Tibial nerve (tissue), 4 donors: ENCODE results near the gene UTP14C. TPM values are rescaled to one million over a fixed set of nuclear protein-coding genes. Genes with fewer than 3 reads are reported as not detected.

Experiments used
- DNase-seq, 2 donors: peaks; one replicate each; pipeline ENCODE4 v3.0.0-alpha.2; 2019; ENCODE audit warnings: low spot score in 2 of 2
- H3K27ac ChIP-seq, 4 donors: fragments of 200-600 bp; sonication (generic) in 3 of 4; one replicate each; pipeline ENCODE4 v1.5.1; 2017 to 2019; ENCODE audit warnings: mild to moderate bottlenecking in 1 of 4
- H3K27me3 ChIP-seq, 2 donors: fragments of 200-600 bp; sonication (generic) in 1 of 2; one replicate each; pipeline versions ENCODE4 v1.5.1 to v1.6.0; 2017 to 2019
- H3K36me3 ChIP-seq, 3 donors: fragments of 200-600 bp; sonication (generic); one replicate each; pipeline ENCODE4 v1.5.1; 2018 to 2019
- H3K4me1 ChIP-seq, 4 donors: fragments of 200-600 bp; sonication (generic) in 3 of 4; one replicate each; pipeline ENCODE4 v1.5.1; 2017 to 2019
- H3K4me3 ChIP-seq, 4 donors: fragments of 200-600 bp; sonication (generic) in 3 of 4; one replicate each; pipeline ENCODE4 v1.5.1; 2017 to 2019; ENCODE audit warnings: mild to moderate bottlenecking in 1 of 4, moderate library complexity in 1 of 4
- H3K9me3 ChIP-seq, 4 donors: fragments of 200-600 bp; sonication (generic) in 3 of 4; one replicate each; pipeline ENCODE4 v1.5.1; 2017 to 2019
- EP300 ChIP-seq, 2 donors: sonication (generic); formaldehyde crosslinking; IDR thresholded peaks; one replicate each; pipeline ENCODE4 v1.6.1; 2017; ENCODE audit warnings: antibody characterized with exemption in 2 of 2, mild to moderate bottlenecking in 1 of 2
- POLR2A ChIP-seq, 2 donors: fragments of 450-650 bp; IDR thresholded peaks; one replicate each; pipeline ENCODE4 v1.6.1; 2017; ENCODE audit warnings: antibody characterized with exemption in 2 of 2, mild to moderate bottlenecking in 2 of 2, moderate library complexity in 2 of 2
- WGBS, 2 donors: methylation state at CpG; one replicate each; pipeline ENCODE4 v1.1.5; 2018; 5-methylcytosine and 5-hydroxymethylcytosine counted together
- total RNA-seq, 4 donors: library from RNA; depleted of rRNA; stranded (reverse); fragments of >200 nt; gene quantifications; one replicate each; pipeline ENCODE4 v1.1.0, GENCODE V29; 2016
- TF ChIP-seq, protein P1 (sequence below), 5 experiments: fragments of 200-600 bp in 3 of 5; fragments of 450-650 bp in 2 of 5; sonication (generic) in 3 of 5; IDR thresholded peaks; one replicate each; pipeline ENCODE4 v1.5.1; 2016 to 2019; ENCODE audit warnings: antibody characterized with exemption in 5 of 5, mild to moderate bottlenecking in 3 of 5, moderate library complexity in 2 of 5

UTP14C gene
- total RNA-seq, 4 donors from 2014 or later, result 14.9 to 26.7 (median 19.6) TPM

DNA sequence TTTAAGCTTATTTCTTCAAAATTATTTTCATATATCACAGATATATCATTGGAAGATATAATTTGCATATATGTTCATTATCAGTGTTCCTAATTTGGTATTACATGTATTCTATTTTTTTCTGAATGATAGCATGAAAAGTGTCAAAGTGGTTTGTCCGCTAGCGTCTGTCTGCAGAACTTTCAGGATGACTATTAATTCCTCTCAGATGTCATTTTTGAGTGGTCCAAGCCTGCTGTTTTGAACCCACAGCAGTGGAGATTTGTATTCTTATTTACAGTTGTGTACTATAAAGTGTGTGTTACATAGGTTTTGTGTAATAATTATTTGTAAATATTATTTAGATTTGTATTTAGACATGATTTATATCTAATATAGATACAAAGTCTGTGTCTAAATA lies 8.5 kb downstream of the UTP14C start:
- no peak overlapping the region for H3K4me3 ChIP-seq
- H3K36me3 ChIP-seq, result peaks cover 0 to 38% (median 0%) of the 10 kb centered on the region in 3 donors
- H3K9me3 ChIP-seq, result peaks cover 0 to 5% (median 0%) of the 10 kb centered on the region in 4 donors
- no peaks in the 10 kb centered on the region for H3K4me1 ChIP-seq
- no peak overlapping the region for H3K27ac ChIP-seq
- no peak for DNase-seq
- no peak for TF ChIP-seq POLR2A (IDR thresholded peaks at IDR 0.05)
- TF ChIP-seq, protein P1, sequence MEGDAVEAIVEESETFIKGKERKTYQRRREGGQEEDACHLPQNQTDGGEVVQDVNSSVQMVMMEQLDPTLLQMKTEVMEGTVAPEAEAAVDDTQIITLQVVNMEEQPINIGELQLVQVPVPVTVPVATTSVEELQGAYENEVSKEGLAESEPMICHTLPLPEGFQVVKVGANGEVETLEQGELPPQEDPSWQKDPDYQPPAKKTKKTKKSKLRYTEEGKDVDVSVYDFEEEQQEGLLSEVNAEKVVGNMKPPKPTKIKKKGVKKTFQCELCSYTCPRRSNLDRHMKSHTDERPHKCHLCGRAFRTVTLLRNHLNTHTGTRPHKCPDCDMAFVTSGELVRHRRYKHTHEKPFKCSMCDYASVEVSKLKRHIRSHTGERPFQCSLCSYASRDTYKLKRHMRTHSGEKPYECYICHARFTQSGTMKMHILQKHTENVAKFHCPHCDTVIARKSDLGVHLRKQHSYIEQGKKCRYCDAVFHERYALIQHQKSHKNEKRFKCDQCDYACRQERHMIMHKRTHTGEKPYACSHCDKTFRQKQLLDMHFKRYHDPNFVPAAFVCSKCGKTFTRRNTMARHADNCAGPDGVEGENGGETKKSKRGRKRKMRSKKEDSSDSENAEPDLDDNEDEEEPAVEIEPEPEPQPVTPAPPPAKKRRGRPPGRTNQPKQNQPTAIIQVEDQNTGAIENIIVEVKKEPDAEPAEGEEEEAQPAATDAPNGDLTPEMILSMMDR (IDR thresholded peaks at IDR 0.05), result no peak
- TF ChIP-seq EP300 (IDR thresholded peaks at IDR 0.05), result no peak
- H3K27me3 ChIP-seq, result no peaks in the 10 kb centered on the region
- WGBS, 2 donors, result 88 to 95% methylated on average over 2 of the region's 2 CpGs

DNA sequence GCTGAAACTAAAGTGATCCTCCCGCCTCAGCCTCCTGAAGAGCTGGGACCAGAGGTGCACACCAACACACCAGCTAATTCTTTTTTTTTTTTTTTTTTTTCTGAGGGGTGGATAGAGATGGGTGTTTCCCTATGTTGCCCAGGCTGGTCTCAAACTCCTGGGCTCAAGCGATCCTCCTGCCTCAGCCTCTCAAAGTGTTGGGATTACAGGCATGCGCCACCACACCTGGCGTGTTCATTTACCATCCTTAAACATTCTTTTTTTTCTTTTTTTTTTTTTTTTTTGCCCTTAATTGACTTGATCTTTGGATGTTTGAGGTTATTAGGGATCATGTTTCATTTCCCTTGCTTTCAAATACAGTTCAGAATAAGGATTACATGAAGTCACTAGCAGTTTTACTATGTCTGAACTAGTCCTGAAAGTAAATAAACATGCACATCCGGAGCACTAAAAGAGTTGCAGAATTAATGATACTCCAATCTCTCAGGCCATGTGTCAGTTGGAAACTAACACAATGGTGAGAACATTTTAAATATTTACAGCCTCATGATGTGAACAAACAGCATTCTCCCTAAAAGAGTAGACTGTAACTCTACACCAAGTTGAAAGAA lies 10.2 kb downstream of the UTP14C start:
- Histone ChIP-seq H3K9me3 (peaks cover 0 to 3% (median 0%) of the 10 kb centered on the region in 4 donors), H3K36me3 (peaks cover 0 to 21% (median 0%) of the 10 kb centered on the region in 3 donors), H3K4me1 (no peaks in the 10 kb centered on the region), H3K4me3 (no peak overlapping the region), H3K27me3 (no peaks in the 10 kb centered on the region), H3K27ac (no peak overlapping the region)
- DNase-seq, result no peak
- 89 to 94% methylated on average over 5 of the region's 5 CpGs for WGBS, 2 donors
- TF ChIP-seq EP300 (IDR thresholded peaks at IDR 0.05) (no peak), POLR2A (IDR thresholded peaks at IDR 0.05) (no peak)
- TF ChIP-seq, protein P1 (IDR thresholded peaks at IDR 0.05), result no peak

DNA sequence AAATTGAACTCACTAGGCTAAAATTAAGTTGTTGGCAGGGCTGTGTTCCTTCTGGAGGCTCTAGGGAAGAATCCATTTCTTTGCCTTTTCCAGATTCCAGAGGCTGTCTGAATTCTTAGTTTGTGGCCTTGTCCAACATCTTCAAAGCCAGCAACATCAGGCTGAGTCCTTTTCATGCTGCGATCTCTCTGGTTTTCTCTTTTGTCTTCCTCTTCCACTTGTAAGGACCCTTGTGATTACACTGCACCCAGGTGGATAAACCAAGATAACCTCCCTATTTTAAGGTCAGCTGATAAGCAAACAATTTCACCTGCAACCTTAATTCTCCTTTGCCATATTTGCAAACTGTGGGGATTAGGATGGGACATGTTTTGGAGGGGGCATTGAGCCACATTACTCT lies 11.5 kb downstream of the UTP14C start:
- Histone ChIP-seq H3K27ac (no peak overlapping the region), H3K4me3 (no peak overlapping the region), H3K27me3 (no peaks in the 10 kb centered on the region), H3K4me1 (no peaks in the 10 kb centered on the region), H3K9me3 (no peaks in the 10 kb centered on the region), H3K36me3 (peaks cover 0 to 13% (median 0%) of the 10 kb centered on the region in 3 donors)
- TF ChIP-seq EP300 (IDR thresholded peaks at IDR 0.05), result no peak
- no peak for TF ChIP-seq POLR2A (IDR thresholded peaks at IDR 0.05)
- TF ChIP-seq, protein P1 (IDR thresholded peaks at IDR 0.05), result no peak
- no peak for DNase-seq
- 77 to 89% methylated on average over 1 of the region's 1 CpG for WGBS, 2 donors

DNA sequence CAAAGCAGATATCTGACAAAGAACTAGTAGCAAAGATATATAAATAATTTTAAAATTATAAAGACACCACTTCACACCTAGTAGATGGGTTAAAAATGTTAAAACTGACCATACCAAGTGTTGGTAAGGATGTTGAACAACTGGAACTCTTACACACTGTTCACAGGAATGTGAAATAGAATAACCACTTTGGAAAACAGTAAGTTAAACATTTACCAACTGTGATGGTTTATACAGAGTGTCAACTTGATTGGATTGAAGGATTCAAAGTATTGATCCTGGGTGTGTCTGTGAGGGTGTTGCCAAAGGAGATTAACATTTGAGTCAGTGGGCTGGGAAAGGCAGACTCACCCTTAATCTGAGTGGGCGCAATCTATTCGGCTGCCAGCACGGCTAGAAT lies 19.2 kb downstream of the UTP14C start:
- Histone ChIP-seq H3K9me3 (peaks cover 0 to 29% (median 3%) of the 10 kb centered on the region in 4 donors), H3K27me3 (no peaks in the 10 kb centered on the region), H3K36me3 (peaks cover 0 to 7% (median 0%) of the 10 kb centered on the region in 3 donors), H3K4me3 (no peak overlapping the region), H3K27ac (no peak overlapping the region), H3K4me1 (no peaks in the 10 kb centered on the region)
- TF ChIP-seq, protein P1 (IDR thresholded peaks at IDR 0.05), result no peak
- TF ChIP-seq EP300 (IDR thresholded peaks at IDR 0.05), result no peak
- no peak for TF ChIP-seq POLR2A (IDR thresholded peaks at IDR 0.05)
- no peak for DNase-seq
- WGBS, 2 donors, result 91 to 98% methylated on average over 3 of the region's 3 CpGs

DNA sequence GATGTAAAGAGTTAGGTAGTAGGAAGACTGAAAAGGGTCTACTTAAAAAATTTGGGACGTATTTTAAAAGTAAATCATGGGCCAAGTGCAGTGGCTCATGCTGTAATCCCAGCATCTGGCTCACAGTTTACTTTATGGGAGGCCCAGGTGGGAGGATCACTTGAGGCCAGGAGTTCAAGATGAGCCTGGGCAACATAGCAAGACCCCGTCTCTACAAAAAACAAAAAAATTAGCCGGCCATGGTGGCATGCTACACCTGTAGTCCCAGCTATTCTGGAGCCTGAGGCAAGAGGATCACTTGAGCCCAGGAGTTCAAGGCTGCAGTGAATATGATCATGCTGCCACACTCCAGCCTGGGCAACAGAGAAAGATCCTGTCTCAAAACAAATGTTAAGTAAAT lies 23.0 kb downstream of the UTP14C start:
- no peak for TF ChIP-seq EP300 (IDR thresholded peaks at IDR 0.05)
- TF ChIP-seq, protein P1 (IDR thresholded peaks at IDR 0.05), result no peak
- TF ChIP-seq POLR2A (IDR thresholded peaks at IDR 0.05), result no peak
- DNase-seq, result no peak
- H3K27me3 ChIP-seq, result no peaks in the 10 kb centered on the region
- H3K4me3 ChIP-seq, result no peak overlapping the region
- no peak overlapping the region for H3K27ac ChIP-seq
- H3K36me3 ChIP-seq, result peaks cover 0 to 7% (median 0%) of the 10 kb centered on the region in 3 donors
- H3K9me3 ChIP-seq, result peaks cover 0 to 52% (median 2%) of the 10 kb centered on the region in 4 donors
- no peaks in the 10 kb centered on the region for H3K4me1 ChIP-seq
- 91 to 96% methylated on average over 3 of the region's 3 CpGs for WGBS, 2 donors
